AG10803 (cell line): ENCODE measurements around the gene TMUB1.

Source experiments
- DNase-seq: peaks from one replicate; pipeline ENCODE4 v3.0.0; 2010; ENCODE audit warnings: low read depth
- H3K4me3 ChIP-seq: 2 replicates; pipeline ENCODE4 v1.5.1; 2011; ENCODE audit warnings: mild to moderate bottlenecking, low read length, control low read depth
- TF ChIP-seq, protein P1 (sequence below): conservative IDR thresholded peaks from 2 replicates; pipeline ENCODE4 v1.5.1; 2011; ENCODE audit warnings: mild to moderate bottlenecking, low read length, control low read depth, inconsistent platforms

TMUB1 gene

DNA sequence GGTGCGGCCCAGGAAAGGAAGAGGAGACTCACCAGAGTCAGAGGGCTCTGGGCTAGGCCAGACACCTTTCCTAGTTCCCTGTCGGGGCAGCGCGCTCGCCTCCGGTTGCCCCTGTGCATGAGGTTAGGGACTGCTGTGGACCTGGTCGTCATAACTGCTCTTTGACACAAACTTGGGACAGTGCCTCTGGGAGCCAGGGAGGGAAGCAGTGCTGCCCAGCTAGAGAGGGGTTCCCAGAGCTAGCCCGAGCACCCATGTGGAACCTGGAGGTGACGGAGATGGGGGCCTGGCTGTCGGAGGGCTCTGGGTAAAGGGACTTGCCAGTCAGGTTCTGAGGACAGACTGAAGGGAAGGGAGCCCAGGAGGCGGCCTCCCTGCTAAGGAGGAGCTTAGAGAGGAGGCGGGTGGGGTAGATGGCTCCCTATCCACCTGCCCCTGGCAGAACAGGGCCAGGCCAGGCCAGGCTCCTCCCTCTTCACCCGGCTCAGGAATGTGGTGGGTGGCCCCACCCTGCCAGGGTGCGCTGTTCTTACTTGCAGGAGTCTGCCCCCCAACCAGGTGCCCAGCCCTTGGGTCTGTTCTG lies 32.6 kb upstream of the TMUB1 start:
- TF ChIP-seq, protein P1, sequence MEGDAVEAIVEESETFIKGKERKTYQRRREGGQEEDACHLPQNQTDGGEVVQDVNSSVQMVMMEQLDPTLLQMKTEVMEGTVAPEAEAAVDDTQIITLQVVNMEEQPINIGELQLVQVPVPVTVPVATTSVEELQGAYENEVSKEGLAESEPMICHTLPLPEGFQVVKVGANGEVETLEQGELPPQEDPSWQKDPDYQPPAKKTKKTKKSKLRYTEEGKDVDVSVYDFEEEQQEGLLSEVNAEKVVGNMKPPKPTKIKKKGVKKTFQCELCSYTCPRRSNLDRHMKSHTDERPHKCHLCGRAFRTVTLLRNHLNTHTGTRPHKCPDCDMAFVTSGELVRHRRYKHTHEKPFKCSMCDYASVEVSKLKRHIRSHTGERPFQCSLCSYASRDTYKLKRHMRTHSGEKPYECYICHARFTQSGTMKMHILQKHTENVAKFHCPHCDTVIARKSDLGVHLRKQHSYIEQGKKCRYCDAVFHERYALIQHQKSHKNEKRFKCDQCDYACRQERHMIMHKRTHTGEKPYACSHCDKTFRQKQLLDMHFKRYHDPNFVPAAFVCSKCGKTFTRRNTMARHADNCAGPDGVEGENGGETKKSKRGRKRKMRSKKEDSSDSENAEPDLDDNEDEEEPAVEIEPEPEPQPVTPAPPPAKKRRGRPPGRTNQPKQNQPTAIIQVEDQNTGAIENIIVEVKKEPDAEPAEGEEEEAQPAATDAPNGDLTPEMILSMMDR: no peak
- DNase-seq: no peak
- no peak overlapping the region for H3K4me3 ChIP-seq

DNA sequence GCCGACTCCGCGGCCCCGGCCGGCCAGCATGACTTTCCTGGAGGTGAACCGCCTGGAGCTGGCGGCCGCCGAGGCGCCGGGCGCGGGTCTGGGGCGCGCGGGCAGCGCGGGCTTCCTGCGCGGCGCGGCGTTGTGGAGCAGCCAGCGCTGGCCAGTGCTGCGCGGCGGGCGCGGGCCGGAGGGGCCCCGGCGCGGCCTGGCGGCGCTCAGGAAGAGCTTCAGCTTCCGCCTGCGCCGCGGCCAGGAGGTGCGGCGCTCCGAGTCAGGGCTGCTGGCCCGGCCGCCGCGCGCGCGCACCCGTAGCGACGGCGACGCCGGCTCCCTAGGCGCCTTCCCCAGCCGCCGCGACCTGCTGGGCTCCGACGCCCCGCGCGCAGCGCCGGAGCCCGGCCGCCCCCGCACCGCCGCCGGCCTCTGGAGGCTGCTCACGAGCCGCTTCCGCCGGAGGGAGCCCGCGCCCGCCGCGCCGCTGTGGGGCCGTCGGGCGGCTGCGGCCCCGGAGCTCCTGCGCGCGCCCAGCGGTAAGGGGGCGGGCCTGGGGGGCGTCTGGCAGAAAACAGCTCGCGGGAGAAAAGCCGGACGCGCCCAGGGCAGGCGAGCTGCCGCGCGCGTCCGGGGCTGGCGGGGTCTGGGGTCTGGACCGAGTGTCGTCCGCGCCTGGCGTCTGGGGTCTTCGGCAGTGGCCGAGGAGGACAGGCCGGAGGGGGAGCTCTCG lies 32.0 kb upstream of the TMUB1 start:
- DNase-seq: peak; percentile 28
- TF ChIP-seq, protein P1: no peak
- H3K4me3 ChIP-seq: no peak overlapping the region

DNA sequence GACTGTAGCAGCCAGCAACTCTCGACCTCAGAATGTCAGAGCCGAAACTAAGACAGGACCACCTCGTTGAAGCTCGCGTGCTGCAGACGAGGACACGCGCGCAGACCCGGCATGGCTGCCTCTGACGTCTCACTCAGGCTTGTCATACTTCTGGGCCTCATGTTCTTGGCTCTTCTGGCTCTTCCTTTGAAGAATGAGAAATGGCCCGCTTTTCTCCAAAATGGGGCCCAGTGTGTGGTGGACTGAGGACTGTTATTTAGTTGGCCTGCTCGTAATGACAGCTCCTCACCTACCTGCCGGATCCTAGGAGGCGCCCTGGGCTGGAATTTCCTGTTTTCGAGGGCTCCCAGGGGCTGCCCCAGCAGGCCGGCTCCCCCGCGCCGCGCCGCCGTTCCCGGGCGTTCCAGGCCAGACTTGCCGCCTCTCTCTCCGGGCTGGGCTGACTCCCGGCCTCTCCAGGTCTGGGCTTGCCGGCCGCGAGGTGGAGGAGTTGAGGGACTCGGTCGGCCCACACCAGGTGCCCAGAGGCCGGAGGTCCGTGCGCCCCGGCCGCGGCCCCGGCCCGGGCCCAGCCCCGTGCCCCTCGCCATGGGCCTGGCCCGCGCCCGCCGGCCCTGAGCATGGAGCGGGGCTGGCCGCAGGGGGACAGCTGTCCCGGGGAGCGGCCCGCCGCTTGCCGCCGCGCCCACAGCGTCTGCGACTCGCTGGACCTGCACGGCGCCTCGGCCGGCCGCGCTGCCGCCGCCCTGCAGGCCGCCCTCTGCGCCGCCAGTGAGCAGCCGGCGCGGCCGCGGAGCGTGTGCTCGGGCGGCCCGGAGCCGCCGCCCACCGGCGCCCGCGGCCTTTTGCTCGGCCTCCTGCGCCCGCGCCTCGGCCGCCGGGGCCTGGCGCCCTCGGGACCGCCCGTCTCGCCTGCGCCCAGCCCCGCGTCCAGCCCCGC lies 31.1 kb upstream of the TMUB1 start:
- TF ChIP-seq, protein P1: no peak
- H3K4me3 ChIP-seq: no peak overlapping the region
- no peak for DNase-seq

DNA sequence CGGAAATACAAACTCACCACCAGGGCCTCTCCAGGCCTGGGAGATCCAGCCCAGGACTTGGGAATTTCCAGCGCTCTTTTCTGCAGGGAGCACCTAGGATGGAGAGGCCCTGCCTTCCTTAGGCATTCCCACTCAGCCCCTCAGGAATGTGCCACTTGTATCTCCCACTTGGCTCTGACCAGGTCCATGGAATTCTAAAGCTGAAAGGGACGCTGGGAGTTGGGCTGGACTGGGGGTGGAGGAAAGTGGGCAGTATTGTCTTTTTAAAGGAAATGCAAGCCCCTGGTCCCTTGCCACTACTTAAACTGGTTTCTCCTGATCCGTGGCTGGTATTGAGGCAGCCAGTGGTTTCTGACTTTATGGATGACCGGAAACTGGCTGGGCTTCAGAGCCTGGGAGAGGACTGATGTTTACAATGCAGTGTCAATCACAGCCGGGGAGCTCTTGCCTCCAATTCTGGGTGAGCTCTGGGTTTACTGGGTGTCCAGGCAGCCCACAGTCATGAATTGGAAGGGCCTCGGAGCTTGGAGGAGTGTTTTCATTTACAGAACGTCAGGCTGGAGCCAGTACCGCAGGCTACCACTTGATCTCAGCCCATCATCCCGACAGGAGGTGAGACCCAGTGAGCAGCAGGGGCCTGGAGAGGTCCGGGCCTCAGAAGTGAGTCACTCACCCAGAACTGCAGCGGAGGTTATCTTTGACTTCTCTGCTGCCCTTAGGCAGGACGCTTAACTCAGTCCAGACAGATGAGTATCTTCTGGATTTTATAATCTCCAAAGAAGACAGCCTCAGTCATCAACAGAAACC lies 30.3 kb upstream of the TMUB1 start:
- H3K4me3 ChIP-seq: no peak overlapping the region
- TF ChIP-seq, protein P1: no peak; the same call in 1 of the 2 replicates
- peak; percentile 65 for DNase-seq

DNA sequence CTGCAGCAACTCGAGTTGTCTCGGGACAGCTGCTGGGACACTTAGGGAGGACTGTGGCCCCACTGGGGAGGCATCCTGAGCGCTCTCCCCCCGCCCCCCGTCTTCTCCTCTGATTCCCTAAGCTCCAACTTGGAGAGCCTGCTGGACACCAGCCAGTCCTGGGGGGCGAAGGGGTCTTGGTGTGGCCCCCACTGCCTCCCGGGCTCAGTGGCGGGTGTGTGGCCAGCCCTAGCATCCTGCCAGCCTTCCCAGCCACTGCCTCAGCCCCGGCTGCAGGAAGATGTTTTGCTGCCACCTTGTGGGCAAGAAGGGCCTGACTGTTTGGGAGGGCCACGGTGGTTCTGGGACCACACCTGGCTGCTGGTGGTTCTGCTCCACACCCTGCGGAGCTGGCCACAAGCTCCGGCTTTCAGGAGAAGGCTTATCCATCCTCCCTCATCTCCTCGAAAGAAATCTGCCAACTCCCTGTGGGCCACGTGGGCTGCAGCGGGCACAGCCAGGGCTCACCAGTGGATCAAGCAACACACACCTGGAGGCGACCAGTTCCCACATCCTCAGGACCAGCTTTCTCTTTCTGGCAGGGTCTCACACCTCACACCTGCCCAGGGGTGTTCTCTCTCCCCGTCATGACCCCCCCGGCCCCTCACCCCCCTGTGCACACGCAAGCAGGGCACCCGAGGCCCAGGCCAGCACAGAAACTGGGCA lies 27.8 kb upstream of the TMUB1 start:
- H3K4me3 ChIP-seq: no peak overlapping the region
- TF ChIP-seq, protein P1: peak; percentile 79
- DNase-seq: peak; percentile 66
